BLaER1 (cell line): Measurements from ENCODE around the gene PSMC4.
A peak's percentile ranks its signal among the peaks of the same experiment; 100 is the strongest.

Source experiments
- H3K27ac ChIP-seq: shearing (Covaris generic); formaldehyde crosslinking; 2 replicates; pipeline ENCODE4 v1.8.1; 2022
- H3K27me3 ChIP-seq: shearing (Covaris generic); formaldehyde crosslinking; 2 replicates; pipeline ENCODE4 v1.8.1; 2022
- H3K36me3 ChIP-seq: shearing (Covaris generic); formaldehyde crosslinking; 2 replicates; pipeline ENCODE4 v1.8.1; 2022
- H3K4me1 ChIP-seq: shearing (Covaris generic); formaldehyde crosslinking; 2 replicates; pipeline ENCODE4 v1.8.1; 2022
- H3K4me2 ChIP-seq: shearing (Covaris generic); formaldehyde crosslinking; 2 replicates; pipeline ENCODE4 v1.8.1; 2022
- H3K4me3 ChIP-seq: shearing (Covaris generic); formaldehyde crosslinking; 2 replicates; pipeline ENCODE4 v1.8.1; 2022
- H3K9ac ChIP-seq: shearing (Covaris generic); formaldehyde crosslinking; 2 replicates; pipeline ENCODE4 v1.8.1; 2022
- H3K9me3 ChIP-seq: shearing (Covaris generic); formaldehyde crosslinking; 2 replicates; pipeline ENCODE4 v1.8.1; 2022
- H4K20me1 ChIP-seq: shearing (Covaris generic); formaldehyde crosslinking; 2 replicates; pipeline ENCODE4 v1.8.1; 2022
- Cebpa-rat ChIP-seq: shearing (Covaris generic); IDR thresholded peaks from 2 replicates; pipeline ENCODE4 v1.8.1; 2022

PSMC4 gene

GRCh38 chr19:39983695-39984300, 12.8 kb downstream of the PSMC4 start:
- H3K4me1 ChIP-seq = no peaks in the 10 kb centered on the region
- H3K9me3 ChIP-seq = peaks cover 61% of the 10 kb centered on the region
- no peaks in the 10 kb centered on the region for H3K27me3 ChIP-seq
- no peak overlapping the region for H3K27ac ChIP-seq
- H4K20me1 ChIP-seq = peaks cover 16% of the 10 kb centered on the region
- peaks cover 75% of the 10 kb centered on the region for H3K36me3 ChIP-seq
- no peak for TF ChIP-seq Cebpa-rat
- H3K4me3 ChIP-seq = no peak overlapping the region
- no peak overlapping the region for H3K9ac ChIP-seq
- H3K4me2 ChIP-seq = no peak overlapping the region

DNA sequence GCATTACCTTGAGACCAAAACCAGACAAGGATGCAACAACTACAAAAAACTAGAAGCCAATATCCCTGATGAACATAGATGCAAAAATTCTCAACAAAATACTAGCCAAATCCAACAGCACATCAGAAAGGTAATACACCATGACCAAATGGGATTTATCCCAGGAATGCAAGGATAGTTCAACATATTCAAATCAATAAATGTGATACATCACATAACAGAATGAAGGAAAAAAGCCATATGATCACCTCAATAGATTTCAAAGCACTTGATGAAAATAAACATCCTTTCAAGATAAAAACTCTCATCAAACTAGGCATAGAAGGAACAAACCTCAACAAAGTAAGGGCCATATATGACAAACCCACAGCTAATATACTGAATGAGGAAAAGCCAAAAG, 15.7 kb downstream of the PSMC4 start:
- Histone ChIP-seq H3K27ac (no peak overlapping the region), H3K36me3 (peaks cover 50% of the 10 kb centered on the region), H3K9me3 (peaks cover 65% of the 10 kb centered on the region), H4K20me1 (peaks cover 23% of the 10 kb centered on the region; the same call in 1 of the 2 replicates), H3K4me3 (no peak overlapping the region), H3K4me2 (no peak overlapping the region), H3K4me1 (no peaks in the 10 kb centered on the region), H3K27me3 (no peaks in the 10 kb centered on the region), H3K9ac (no peak overlapping the region)
- no peak for TF ChIP-seq Cebpa-rat

DNA sequence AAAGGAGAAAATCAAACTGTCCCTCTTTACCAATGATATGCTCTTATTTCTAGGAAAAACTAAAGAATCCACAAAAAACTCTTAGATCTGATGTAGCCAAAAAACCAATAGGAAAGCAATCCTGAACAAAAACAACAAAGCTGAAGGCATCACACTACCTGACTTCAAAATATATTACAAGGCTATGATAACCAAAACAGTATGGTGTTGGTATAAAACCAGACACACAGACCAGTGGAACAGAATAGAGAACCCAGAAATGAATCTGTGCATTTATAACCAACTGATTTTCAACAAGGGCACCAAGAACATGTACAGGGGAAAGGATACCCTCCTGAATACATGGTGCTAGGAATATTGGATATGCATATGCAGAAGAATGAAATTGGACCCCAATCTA, 16.2 kb downstream of the PSMC4 start:
- no peak for TF ChIP-seq Cebpa-rat
- H3K27me3 ChIP-seq = no peaks in the 10 kb centered on the region
- H3K4me2 ChIP-seq = no peak overlapping the region
- H3K36me3 ChIP-seq = peaks cover 44% of the 10 kb centered on the region
- H3K27ac ChIP-seq = no peak overlapping the region
- H3K4me1 ChIP-seq = no peaks in the 10 kb centered on the region
- no peak overlapping the region for H3K9ac ChIP-seq
- H3K4me3 ChIP-seq = no peak overlapping the region
- peaks cover 23% of the 10 kb centered on the region; the same call in 1 of the 2 replicates for H4K20me1 ChIP-seq
- peaks cover 65% of the 10 kb centered on the region for H3K9me3 ChIP-seq

DNA sequence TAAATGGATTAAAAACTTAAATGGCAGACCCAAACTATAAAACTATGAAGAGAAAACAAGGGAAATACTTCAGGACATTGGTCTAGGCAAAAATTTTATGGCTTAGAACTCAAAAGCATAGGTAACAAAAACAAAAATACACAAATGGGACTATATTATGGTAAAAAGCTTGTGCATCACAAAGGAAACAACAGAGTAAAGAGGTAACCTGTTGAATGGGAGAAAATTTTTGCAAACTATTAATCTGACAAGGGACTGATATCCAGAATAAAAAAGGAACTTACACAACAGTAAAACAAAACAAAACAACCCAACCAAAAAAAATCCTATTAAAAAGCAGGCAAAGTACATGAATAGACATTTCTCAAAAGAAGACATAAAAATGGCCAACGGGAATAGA, 16.6 kb downstream of the PSMC4 start:
- no peak overlapping the region for H3K27ac ChIP-seq
- no peak overlapping the region for H3K9ac ChIP-seq
- H3K4me2 ChIP-seq = no peak overlapping the region
- no peaks in the 10 kb centered on the region for H3K27me3 ChIP-seq
- H3K9me3 ChIP-seq = peaks cover 65% of the 10 kb centered on the region
- TF ChIP-seq Cebpa-rat = no peak
- H3K4me3 ChIP-seq = no peak overlapping the region
- no peaks in the 10 kb centered on the region for H3K4me1 ChIP-seq
- peaks cover 40% of the 10 kb centered on the region for H3K36me3 ChIP-seq
- peaks cover 23% of the 10 kb centered on the region; the same call in 1 of the 2 replicates for H4K20me1 ChIP-seq

GRCh38 chr19:39993605-39994004, 22.6 kb downstream of the PSMC4 start:
- H3K36me3 ChIP-seq = peaks cover 29% of the 10 kb centered on the region
- H3K4me2 ChIP-seq = no peak overlapping the region
- H3K27ac ChIP-seq = no peak overlapping the region
- no peak for TF ChIP-seq Cebpa-rat
- H3K9ac ChIP-seq = no peak overlapping the region
- peaks cover 19% of the 10 kb centered on the region for H3K4me1 ChIP-seq
- no peaks in the 10 kb centered on the region for H3K27me3 ChIP-seq
- peaks cover 23% of the 10 kb centered on the region; the same call in 1 of the 2 replicates for H4K20me1 ChIP-seq
- no peak overlapping the region for H3K4me3 ChIP-seq
- H3K9me3 ChIP-seq = peaks cover 36% of the 10 kb centered on the region

DNA sequence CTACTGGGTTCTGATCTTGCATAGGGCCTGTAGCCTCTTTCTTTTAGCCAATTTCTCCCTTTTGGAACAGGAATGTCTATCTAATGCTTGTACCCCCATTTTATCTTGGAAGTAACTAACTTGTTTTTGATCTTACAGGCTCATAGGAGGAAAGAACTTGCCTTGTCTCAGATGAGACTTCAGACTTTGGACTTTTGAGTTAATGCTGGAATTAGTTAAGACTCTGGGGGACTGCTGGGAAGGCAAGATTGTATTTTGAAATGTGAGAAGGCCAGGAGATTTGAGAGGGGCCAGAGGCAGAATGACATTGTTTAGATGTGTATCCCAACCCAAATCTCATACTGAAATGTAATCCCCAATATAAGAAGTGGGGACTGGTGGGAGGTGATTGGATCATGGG, 23.4 kb downstream of the PSMC4 start:
- Histone ChIP-seq H3K9ac (no peak overlapping the region), H3K4me1 (peaks cover 19% of the 10 kb centered on the region), H4K20me1 (peaks cover 23% of the 10 kb centered on the region; the same call in 1 of the 2 replicates), H3K27me3 (no peaks in the 10 kb centered on the region), H3K27ac (no peak overlapping the region), H3K36me3 (peaks cover 24% of the 10 kb centered on the region), H3K4me2 (no peak overlapping the region), H3K9me3 (peaks cover 29% of the 10 kb centered on the region), H3K4me3 (no peak overlapping the region)
- no peak for TF ChIP-seq Cebpa-rat

GRCh38 chr19:39995794-39996193, 24.8 kb downstream of the PSMC4 start:
- Histone ChIP-seq H3K27ac (no peak overlapping the region), H3K9me3 (peaks cover 29% of the 10 kb centered on the region), H3K36me3 (peaks cover 27% of the 10 kb centered on the region), H3K4me1 (peaks cover 19% of the 10 kb centered on the region), H3K9ac (peak overlapping the region; percentile 88; the same call in 1 of the 2 replicates), H3K27me3 (no peaks in the 10 kb centered on the region), H3K4me3 (peak overlapping the region; percentile 78), H4K20me1 (peaks cover 9% of the 10 kb centered on the region; the same call in 1 of the 2 replicates), H3K4me2 (peak overlapping the region; percentile 93)
- TF ChIP-seq Cebpa-rat = no peak

DNA sequence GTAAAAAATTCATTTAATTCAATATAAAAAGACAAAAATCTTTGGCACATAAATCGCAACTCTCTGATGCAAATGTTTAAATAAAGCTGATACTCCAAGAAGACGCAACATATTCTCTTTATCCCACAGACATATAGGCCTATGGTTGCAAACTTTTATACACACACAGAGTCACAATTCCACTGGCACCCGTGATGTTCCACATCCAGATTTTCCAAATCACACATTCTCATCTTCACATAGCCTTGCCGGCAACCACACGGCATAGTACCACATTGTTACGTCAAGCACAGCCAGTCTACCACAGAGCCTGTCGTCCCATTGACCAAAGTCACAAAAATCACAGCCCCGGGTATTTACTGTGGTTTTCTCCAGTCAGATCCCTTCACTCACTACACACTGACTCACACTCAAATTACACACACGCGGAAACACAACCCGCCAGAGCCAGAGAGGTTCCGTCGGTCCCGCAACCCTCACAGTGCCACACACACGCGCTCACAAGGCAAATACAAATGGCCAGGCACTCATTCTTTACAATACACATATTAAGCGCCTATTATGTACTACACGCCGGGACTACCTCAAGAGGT, 25.3 kb downstream of the PSMC4 start:
- no peak for TF ChIP-seq Cebpa-rat
- Histone ChIP-seq H3K36me3 (peaks cover 27% of the 10 kb centered on the region), H4K20me1 (peaks cover 4% of the 10 kb centered on the region; the same call in 1 of the 2 replicates), H3K4me3 (peak overlapping the region; percentile 78), H3K9ac (peak overlapping the region; percentile 88), H3K27ac (peak overlapping the region; percentile 92), H3K27me3 (no peaks in the 10 kb centered on the region), H3K4me1 (peaks cover 19% of the 10 kb centered on the region), H3K9me3 (peaks cover 29% of the 10 kb centered on the region), H3K4me2 (peak overlapping the region; percentile 93)

DNA sequence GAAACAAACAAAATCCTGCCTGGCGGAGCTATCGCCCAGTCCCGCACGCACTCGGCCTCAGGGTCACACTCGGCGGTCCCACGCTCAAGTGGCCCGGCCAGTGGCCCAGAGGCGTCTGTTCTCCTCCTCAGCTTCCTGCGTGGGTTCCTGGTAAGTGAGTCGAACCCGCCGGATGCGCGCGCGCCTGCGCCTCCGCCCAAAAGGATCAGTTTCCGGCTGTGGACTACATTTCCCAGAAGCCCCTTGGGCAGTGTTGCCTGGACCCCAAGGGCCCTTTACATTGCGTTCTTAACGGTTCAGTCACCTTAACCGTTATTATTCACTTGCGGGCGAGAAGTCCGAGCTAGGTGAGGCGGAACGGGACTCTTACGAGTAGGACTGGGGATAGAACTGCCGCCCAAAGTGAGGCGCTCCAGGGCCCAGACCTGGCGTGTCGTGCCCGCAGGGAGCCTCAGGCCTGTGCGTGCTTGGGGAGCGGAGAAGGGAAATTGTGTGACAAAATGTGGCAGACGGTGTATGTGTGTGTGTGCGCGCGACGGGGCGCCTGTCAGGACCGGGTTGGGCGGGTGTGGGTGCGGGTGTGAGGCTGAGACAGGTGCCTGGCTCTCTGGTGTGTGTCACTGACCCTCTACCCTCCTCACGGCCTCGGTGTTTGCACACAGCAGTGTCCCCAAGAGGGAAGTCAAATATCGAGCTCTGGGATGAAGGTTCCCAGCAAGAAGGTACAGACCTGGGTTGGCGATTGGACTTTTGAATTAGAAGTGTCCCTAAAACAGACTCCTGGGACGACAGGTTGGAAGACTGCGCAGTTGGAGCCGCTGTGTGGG, 26.1 kb downstream of the PSMC4 start, which contains the start of gene ZNF546:
Gene ZNF546, plus strand, starts transcription at position 250 of the 827 bp plus-strand sequence. CDS start 1,267 bp downstream, outside the sequence.
- H3K36me3 ChIP-seq = peaks cover 27% of the 10 kb centered on the region
- H3K4me1 ChIP-seq = peaks cover 19% of the 10 kb centered on the region
- H3K4me2 ChIP-seq = peak within 1 kb of the TSS; percentile 93
- peak within 1 kb of the TSS; percentile 92 for H3K27ac ChIP-seq
- no peak for TF ChIP-seq Cebpa-rat
- H3K9ac ChIP-seq = peak within 1 kb of the TSS; percentile 88
- H3K27me3 ChIP-seq = no peaks in the 10 kb centered on the region
- H3K9me3 ChIP-seq = peaks cover 29% of the 10 kb centered on the region
- H4K20me1 ChIP-seq = no peaks in the 10 kb centered on the region
- peak within 1 kb of the TSS; percentile 78 for H3K4me3 ChIP-seq
